ENCODE data around the gene SNX22.

Gene SNX22

DNA sequence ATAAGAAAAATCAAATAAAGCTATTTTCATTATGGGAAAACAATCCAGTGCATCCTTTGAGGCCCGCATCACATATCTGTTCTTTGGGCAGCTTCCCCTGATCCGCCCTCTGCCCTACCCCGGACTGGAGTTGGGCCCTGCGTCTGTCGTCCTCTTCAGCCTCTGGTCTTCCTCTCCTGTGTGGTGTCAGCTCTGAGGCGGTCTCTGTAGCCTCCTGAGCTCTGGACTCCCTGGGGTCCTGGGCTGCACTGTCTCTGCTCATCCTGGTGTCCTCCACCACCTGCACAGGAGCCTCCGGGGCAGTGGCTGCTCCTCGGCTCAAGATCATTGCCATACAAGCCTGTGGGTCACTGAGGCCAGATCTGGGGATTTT is 7.4 kb upstream of the SNX22 start:
- no peak for TF ChIP-seq CTCF (IDR thresholded peaks at IDR 0.05)

GRCh38 chr15:64144565-64145281 is 6.8 kb upstream of the SNX22 start:
- Histone ChIP-seq H3K4me3 (ENCODE audit: low read depth in 1 of 2, low read length in 1 of 2) (no peak overlapping the region), H3K4me1 (ENCODE audit: control insufficient read depth in 1 of 2, insufficient read depth in 1 of 2, low read depth in 1 of 2, low read length in 1 of 2) (peaks cover 0 to 1% of the 10 kb centered on the region in 2 experiments), H3K27ac (no peak overlapping the region), H3K36me3 (peaks cover 71% of the 10 kb centered on the region), H3K27me3 (peaks cover 15% of the 10 kb centered on the region), H3K9me3 (no peaks in the 10 kb centered on the region)
- TF ChIP-seq CTCF (IDR thresholded peaks at IDR 0.05) = no peak

More for the DNA sequence above, 7.4 kb upstream of the SNX22 start:
- Histone ChIP-seq H3K4me3 (ENCODE audit: low read depth in 1 of 2, low read length in 1 of 2) (no peak overlapping the region), H3K4me1 (ENCODE audit: control insufficient read depth in 1 of 2, insufficient read depth in 1 of 2, low read depth in 1 of 2, low read length in 1 of 2) (no peaks in the 10 kb centered on the region), H3K9me3 (no peaks in the 10 kb centered on the region), H3K27ac (no peak overlapping the region), H3K27me3 (peaks cover 11% of the 10 kb centered on the region), H3K36me3 (peaks cover 71% of the 10 kb centered on the region)

GRCh38 chr15:64146041-64146440 is 5.5 kb upstream of the SNX22 start:
- TF ChIP-seq CTCF (IDR thresholded peaks at IDR 0.05) = no peak
- Histone ChIP-seq H3K27ac (no peak overlapping the region), H3K27me3 (peaks cover 28% of the 10 kb centered on the region), H3K9me3 (no peaks in the 10 kb centered on the region), H3K36me3 (peaks cover 61% of the 10 kb centered on the region), H3K4me1 (ENCODE audit: control insufficient read depth in 1 of 2, insufficient read depth in 1 of 2, low read depth in 1 of 2, low read length in 1 of 2) (peaks cover 1 to 8% of the 10 kb centered on the region in 2 experiments), H3K4me3 (ENCODE audit: low read depth in 1 of 2, low read length in 1 of 2) (no peak overlapping the region)

DNA sequence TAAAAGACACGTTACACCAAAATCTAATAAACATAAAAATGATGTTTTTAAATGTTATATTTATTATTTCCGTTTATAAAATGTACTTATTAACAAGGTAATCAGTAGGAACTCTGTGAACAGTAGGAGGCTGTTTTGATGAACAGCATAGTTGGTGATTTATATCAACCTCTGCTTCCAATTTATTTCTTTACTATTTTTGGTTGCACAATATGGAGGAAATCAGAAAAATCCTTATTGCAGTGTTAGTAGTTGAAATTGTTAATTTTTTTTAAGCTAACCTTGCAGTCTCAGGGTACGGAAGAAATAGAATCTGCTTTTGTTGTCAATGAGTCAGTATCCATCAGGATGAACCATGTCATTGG is 5.0 kb upstream of the SNX22 start:
- H3K36me3 ChIP-seq = peaks cover 57% of the 10 kb centered on the region
- no peak for TF ChIP-seq CTCF (IDR thresholded peaks at IDR 0.05)
- H3K4me1 ChIP-seq (ENCODE audit: control insufficient read depth in 1 of 2, insufficient read depth in 1 of 2, low read depth in 1 of 2, low read length in 1 of 2) = peaks cover 6 to 11% of the 10 kb centered on the region in 2 experiments
- H3K4me3 ChIP-seq (ENCODE audit: low read depth in 1 of 2, low read length in 1 of 2) = no peak overlapping the region
- H3K27me3 ChIP-seq = peaks cover 33% of the 10 kb centered on the region
- H3K9me3 ChIP-seq = no peaks in the 10 kb centered on the region
- no peak overlapping the region for H3K27ac ChIP-seq

GRCh38 chr15:64146885-64147681 is 4.4 kb upstream of the SNX22 start:
- no peak for TF ChIP-seq CTCF (IDR thresholded peaks at IDR 0.05)
- H3K27me3 ChIP-seq = peaks cover 38% of the 10 kb centered on the region
- peaks cover 51% of the 10 kb centered on the region for H3K36me3 ChIP-seq
- no peak overlapping the region for H3K27ac ChIP-seq
- no peak overlapping the region for H3K4me3 ChIP-seq (ENCODE audit: low read depth in 1 of 2, low read length in 1 of 2)
- H3K4me1 ChIP-seq (ENCODE audit: control insufficient read depth in 1 of 2, insufficient read depth in 1 of 2, low read depth in 1 of 2, low read length in 1 of 2) = peaks cover 12 to 16% of the 10 kb centered on the region in 2 experiments
- no peaks in the 10 kb centered on the region for H3K9me3 ChIP-seq

All from neutrophil (primary cell).